ENCODE data around the gene DYRK1A. TPM values are rescaled to one million over a fixed set of nuclear protein-coding genes. Genes with fewer than 3 reads are reported as not detected.

The DYRK1A gene
- polyA plus RNA-seq, 1 donor from 2014 or later: 94.8 TPM

DNA sequence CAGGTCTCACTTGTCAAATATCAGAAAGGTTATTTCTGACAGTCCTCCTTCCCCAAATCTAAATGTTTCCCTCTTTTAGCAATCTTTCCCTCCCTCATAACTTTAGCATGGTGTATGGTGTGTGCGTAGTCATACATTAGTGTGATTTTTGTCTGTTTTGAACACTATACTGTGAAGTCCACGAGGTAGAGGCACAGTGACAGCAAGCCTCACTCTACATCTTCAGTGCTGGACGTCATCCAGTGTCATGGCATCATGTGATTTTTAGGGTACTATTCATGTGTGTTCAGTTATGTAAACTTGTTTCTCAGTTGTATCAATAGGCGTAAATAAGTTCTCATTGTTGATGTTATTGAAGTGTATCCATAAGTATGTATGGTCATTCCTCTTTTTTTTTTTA lies 39.1 kb downstream of the DYRK1A start:
- Histone ChIP-seq H3K27ac (ENCODE audit: low read length) (no peak overlapping the region), H3K4me3 (ENCODE audit: low read length) (no peak overlapping the region), H3K9me2 (ENCODE audit: insufficient read depth, low read length) (no peaks in the 10 kb centered on the region), H3K79me2 (replicated peaks; ENCODE audit: insufficient read depth, low read length) (peaks cover 97% of the 10 kb centered on the region), H3K9me3 (ENCODE audit: low read length) (no peaks in the 10 kb centered on the region), H3F3A (ENCODE audit: insufficient read depth, low read length, poor library complexity, severe bottlenecking) (peaks cover 3% of the 10 kb centered on the region), H3K36me3 (ENCODE audit: insufficient read depth, low read length) (no peaks in the 10 kb centered on the region), H3K27me3 (ENCODE audit: insufficient read depth, low read depth, low read length) (no peaks in the 10 kb centered on the region), H4K20me1 (ENCODE audit: insufficient read depth) (peaks cover 27% of the 10 kb centered on the region), H2AFZ (ENCODE audit: low read depth, low read length) (no peak overlapping the region), H3K4me2 (ENCODE audit: low read length) (no peak overlapping the region), H3K9ac (ENCODE audit: low read length) (no peak overlapping the region)
- TF ChIP-seq MXI1 (conservative IDR thresholded peaks at IDR 0.05; ENCODE audit: poor library complexity, severe bottlenecking) (no peak), TAF1 (IDR thresholded peaks at IDR 0.05; ENCODE audit: low read depth) (no peak), RAD21 (conservative IDR thresholded peaks at IDR 0.05) (no peak), EP300 (conservative IDR thresholded peaks at IDR 0.05; ENCODE audit: poor library complexity, severe bottlenecking) (no peak), POLR2AphosphoS5 (IDR thresholded peaks at IDR 0.05) (no peak), EZH2 (IDR thresholded peaks at IDR 0.05; ENCODE audit: borderline replicate concordance, insufficient read depth, low read length, poor library complexity, severe bottlenecking) (no peak), SMC3 (conservative IDR thresholded peaks at IDR 0.05; ENCODE audit: poor library complexity) (no peak)
- TF ChIP-seq, protein P1, sequence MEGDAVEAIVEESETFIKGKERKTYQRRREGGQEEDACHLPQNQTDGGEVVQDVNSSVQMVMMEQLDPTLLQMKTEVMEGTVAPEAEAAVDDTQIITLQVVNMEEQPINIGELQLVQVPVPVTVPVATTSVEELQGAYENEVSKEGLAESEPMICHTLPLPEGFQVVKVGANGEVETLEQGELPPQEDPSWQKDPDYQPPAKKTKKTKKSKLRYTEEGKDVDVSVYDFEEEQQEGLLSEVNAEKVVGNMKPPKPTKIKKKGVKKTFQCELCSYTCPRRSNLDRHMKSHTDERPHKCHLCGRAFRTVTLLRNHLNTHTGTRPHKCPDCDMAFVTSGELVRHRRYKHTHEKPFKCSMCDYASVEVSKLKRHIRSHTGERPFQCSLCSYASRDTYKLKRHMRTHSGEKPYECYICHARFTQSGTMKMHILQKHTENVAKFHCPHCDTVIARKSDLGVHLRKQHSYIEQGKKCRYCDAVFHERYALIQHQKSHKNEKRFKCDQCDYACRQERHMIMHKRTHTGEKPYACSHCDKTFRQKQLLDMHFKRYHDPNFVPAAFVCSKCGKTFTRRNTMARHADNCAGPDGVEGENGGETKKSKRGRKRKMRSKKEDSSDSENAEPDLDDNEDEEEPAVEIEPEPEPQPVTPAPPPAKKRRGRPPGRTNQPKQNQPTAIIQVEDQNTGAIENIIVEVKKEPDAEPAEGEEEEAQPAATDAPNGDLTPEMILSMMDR (IDR thresholded peaks at IDR 0.05; ENCODE audit: poor library complexity, severe bottlenecking): no peak
- TF ChIP-seq, protein P2, sequence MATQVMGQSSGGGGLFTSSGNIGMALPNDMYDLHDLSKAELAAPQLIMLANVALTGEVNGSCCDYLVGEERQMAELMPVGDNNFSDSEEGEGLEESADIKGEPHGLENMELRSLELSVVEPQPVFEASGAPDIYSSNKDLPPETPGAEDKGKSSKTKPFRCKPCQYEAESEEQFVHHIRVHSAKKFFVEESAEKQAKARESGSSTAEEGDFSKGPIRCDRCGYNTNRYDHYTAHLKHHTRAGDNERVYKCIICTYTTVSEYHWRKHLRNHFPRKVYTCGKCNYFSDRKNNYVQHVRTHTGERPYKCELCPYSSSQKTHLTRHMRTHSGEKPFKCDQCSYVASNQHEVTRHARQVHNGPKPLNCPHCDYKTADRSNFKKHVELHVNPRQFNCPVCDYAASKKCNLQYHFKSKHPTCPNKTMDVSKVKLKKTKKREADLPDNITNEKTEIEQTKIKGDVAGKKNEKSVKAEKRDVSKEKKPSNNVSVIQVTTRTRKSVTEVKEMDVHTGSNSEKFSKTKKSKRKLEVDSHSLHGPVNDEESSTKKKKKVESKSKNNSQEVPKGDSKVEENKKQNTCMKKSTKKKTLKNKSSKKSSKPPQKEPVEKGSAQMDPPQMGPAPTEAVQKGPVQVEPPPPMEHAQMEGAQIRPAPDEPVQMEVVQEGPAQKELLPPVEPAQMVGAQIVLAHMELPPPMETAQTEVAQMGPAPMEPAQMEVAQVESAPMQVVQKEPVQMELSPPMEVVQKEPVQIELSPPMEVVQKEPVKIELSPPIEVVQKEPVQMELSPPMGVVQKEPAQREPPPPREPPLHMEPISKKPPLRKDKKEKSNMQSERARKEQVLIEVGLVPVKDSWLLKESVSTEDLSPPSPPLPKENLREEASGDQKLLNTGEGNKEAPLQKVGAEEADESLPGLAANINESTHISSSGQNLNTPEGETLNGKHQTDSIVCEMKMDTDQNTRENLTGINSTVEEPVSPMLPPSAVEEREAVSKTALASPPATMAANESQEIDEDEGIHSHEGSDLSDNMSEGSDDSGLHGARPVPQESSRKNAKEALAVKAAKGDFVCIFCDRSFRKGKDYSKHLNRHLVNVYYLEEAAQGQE (IDR thresholded peaks at IDR 0.05; ENCODE audit: borderline replicate concordance): no peak

DNA sequence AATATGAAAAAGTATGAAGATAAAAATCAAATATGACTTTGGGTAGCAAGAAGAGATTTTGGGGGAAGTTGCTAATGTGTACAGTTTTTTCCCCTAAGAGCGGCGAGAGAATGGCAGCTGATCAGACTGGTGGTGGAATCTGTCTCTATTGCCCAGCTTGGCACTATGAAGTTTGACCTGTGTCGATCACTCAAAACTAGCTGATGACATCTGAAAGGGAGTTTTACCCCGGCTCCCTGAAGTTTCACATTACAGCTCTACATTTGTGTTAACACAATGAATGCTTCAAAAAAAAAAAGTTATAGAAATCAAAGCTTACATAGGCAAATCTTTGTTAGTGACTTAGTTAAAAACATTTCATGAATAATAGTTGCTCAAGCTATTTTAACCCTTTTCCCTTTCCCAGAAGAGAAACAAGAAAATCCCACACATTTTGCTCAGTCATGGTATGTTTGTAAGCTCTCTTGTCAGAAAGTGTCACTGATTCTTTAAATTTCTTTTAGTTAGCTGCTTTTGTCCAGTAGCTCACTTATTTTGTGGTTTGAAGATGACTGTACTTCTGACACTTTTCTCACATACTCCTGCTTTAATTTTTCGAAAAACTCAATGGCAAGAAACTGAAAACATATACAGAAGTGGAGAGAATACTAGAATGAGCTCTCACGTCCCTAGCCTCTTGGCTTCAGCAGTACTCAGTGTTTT lies 41.3 kb downstream of the DYRK1A start:
- Histone ChIP-seq H3K27me3 (ENCODE audit: insufficient read depth, low read depth, low read length) (no peaks in the 10 kb centered on the region), H3K9me2 (ENCODE audit: insufficient read depth, low read length) (no peaks in the 10 kb centered on the region), H3K36me3 (ENCODE audit: insufficient read depth, low read length) (no peaks in the 10 kb centered on the region), H3K27ac (ENCODE audit: low read length) (no peak overlapping the region), H3K79me2 (replicated peaks; ENCODE audit: insufficient read depth, low read length) (peaks cover 95% of the 10 kb centered on the region), H3F3A (ENCODE audit: insufficient read depth, low read length, poor library complexity, severe bottlenecking) (peaks cover 3% of the 10 kb centered on the region), H3K4me2 (ENCODE audit: low read length) (no peak overlapping the region), H3K9me3 (ENCODE audit: low read length) (no peaks in the 10 kb centered on the region), H2AFZ (ENCODE audit: low read depth, low read length) (no peak overlapping the region), H3K4me3 (ENCODE audit: low read length) (no peak overlapping the region), H4K20me1 (ENCODE audit: insufficient read depth) (peaks cover 22% of the 10 kb centered on the region), H3K9ac (ENCODE audit: low read length) (no peak overlapping the region)
- no peak for TF ChIP-seq SMC3 (conservative IDR thresholded peaks at IDR 0.05; ENCODE audit: poor library complexity)
- TF ChIP-seq RAD21 (conservative IDR thresholded peaks at IDR 0.05): no peak
- no peak for TF ChIP-seq EP300 (conservative IDR thresholded peaks at IDR 0.05; ENCODE audit: poor library complexity, severe bottlenecking)
- no peak for TF ChIP-seq TAF1 (IDR thresholded peaks at IDR 0.05; ENCODE audit: low read depth)
- TF ChIP-seq, protein P2 (IDR thresholded peaks at IDR 0.05; ENCODE audit: borderline replicate concordance): no peak
- TF ChIP-seq, protein P1 (IDR thresholded peaks at IDR 0.05; ENCODE audit: poor library complexity, severe bottlenecking): no peak
- no peak for TF ChIP-seq MXI1 (conservative IDR thresholded peaks at IDR 0.05; ENCODE audit: poor library complexity, severe bottlenecking)
- no peak for TF ChIP-seq POLR2AphosphoS5 (IDR thresholded peaks at IDR 0.05)
- TF ChIP-seq EZH2 (IDR thresholded peaks at IDR 0.05; ENCODE audit: borderline replicate concordance, insufficient read depth, low read length, poor library complexity, severe bottlenecking): no peak
